Measurements from ENCODE around the gene IL12RB2.

DNA sequence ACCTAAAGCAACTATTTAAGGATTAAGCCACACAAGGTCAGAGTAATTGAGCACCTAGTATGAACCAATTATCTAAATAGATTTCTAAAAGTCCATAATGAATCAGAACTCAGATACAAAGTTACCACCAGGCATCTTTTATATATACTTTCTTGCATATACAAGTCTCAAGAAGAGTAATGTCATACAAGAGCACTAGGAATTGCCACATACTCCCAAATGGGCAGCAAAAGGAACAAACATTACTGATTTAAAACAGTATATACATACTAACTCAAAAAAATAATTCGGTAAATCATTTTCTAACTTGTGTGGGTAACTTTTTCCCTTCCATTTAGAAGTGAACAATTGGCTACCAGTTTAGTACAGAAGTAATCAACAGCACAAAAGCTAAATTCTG is 100.5 kb downstream of the IL12RB2 start:
- TF ChIP-seq, protein P1, sequence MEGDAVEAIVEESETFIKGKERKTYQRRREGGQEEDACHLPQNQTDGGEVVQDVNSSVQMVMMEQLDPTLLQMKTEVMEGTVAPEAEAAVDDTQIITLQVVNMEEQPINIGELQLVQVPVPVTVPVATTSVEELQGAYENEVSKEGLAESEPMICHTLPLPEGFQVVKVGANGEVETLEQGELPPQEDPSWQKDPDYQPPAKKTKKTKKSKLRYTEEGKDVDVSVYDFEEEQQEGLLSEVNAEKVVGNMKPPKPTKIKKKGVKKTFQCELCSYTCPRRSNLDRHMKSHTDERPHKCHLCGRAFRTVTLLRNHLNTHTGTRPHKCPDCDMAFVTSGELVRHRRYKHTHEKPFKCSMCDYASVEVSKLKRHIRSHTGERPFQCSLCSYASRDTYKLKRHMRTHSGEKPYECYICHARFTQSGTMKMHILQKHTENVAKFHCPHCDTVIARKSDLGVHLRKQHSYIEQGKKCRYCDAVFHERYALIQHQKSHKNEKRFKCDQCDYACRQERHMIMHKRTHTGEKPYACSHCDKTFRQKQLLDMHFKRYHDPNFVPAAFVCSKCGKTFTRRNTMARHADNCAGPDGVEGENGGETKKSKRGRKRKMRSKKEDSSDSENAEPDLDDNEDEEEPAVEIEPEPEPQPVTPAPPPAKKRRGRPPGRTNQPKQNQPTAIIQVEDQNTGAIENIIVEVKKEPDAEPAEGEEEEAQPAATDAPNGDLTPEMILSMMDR (IDR thresholded peaks at IDR 0.05), result no peak
- TF ChIP-seq POLR2A (IDR thresholded peaks at IDR 0.05), result no peak

Data from tibial nerve (tissue), 3 donors.